T-helper 17 cell (primary cell): ENCODE results near the gene QSOX1. TPM values are rescaled to one million over a fixed set of nuclear protein-coding genes. Genes with fewer than 3 reads are reported as not detected.

Experiments used
- ATAC-seq: fragments of 150-1000 bp; cut with Tn5 transposase; 2 replicates; pipeline ENCODE4 v1.10.0; 2021; ENCODE audit warnings: mild to moderate bottlenecking, moderate library complexity
- DNase-seq, 3 donors: peaks; one replicate each; pipeline versions ENCODE4 v3.0.0 to v3.0.0-alpha.2; 2020 to 2021
- H3K9me3 ChIP-seq: one replicate; pipeline ENCODE4 v1.7.0; 2013; ENCODE audit warnings: low read length, mild to moderate bottlenecking; ENCODE audit not compliant: control insufficient read depth, poor library complexity, severe bottlenecking
- H3K27ac Mint-ChIP-seq: one replicate; pipeline ENCODE4 v1.8.0; 2022; ENCODE audit warnings: mild to moderate bottlenecking, moderate library complexity, mixed read lengths
- H3K27me3 Mint-ChIP-seq: one replicate; pipeline ENCODE4 v1.8.0; 2022; ENCODE audit warnings: mixed read lengths
- H3K36me3 Mint-ChIP-seq: one replicate; pipeline ENCODE4 v1.8.0; 2022; ENCODE audit warnings: low read depth, mixed read lengths
- H3K4me1 Mint-ChIP-seq: one replicate; pipeline ENCODE4 v1.8.0; 2022; ENCODE audit warnings: mild to moderate bottlenecking, mixed read lengths
- H3K4me3 Mint-ChIP-seq: one replicate; pipeline ENCODE4 v1.8.0; 2022; ENCODE audit warnings: mild to moderate bottlenecking, moderate library complexity, mixed read lengths
- total RNA-seq, 4 donors: library from RNA in 2 of 4; stranded (reverse) in 2 of 4; gene quantifications; one replicate each; pipeline ENCODE4 v1.2.3 and lab custom pipeline; 2022 to 2026

QSOX1 gene
- total RNA-seq, 2 donors from 2014 or later, result 22.0 to 25.0 TPM

DNA sequence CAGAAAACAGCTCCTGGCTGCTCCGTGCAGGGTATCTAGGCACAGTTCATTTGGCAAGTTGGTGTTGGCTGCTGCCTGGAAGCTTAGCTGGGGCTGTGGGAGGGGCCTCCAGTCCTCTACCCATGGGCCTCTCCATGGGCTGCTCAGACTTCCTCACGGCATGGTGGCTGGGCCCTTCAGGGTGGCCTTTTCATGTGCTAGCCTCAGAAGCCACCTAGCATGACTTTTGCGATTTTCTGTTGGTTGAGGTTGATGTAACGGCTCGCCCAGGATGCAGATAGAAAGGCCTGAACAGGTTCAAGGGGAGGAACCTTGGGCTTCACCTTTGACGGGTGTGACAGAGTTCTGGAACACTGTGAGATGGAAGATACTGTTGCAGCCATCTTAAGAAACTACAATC, 49.6 kb downstream of the QSOX1 start:
- H3K4me3 Mint-ChIP-seq, result no peak overlapping the region
- no peaks in the 10 kb centered on the region for H3K4me1 Mint-ChIP-seq
- no peak for ATAC-seq
- H3K27me3 Mint-ChIP-seq, result no peaks in the 10 kb centered on the region
- no peaks in the 10 kb centered on the region for H3K36me3 Mint-ChIP-seq
- DNase-seq, result no peak
- no peak overlapping the region for H3K27ac Mint-ChIP-seq
- H3K9me3 ChIP-seq, result no peaks in the 10 kb centered on the region

DNA sequence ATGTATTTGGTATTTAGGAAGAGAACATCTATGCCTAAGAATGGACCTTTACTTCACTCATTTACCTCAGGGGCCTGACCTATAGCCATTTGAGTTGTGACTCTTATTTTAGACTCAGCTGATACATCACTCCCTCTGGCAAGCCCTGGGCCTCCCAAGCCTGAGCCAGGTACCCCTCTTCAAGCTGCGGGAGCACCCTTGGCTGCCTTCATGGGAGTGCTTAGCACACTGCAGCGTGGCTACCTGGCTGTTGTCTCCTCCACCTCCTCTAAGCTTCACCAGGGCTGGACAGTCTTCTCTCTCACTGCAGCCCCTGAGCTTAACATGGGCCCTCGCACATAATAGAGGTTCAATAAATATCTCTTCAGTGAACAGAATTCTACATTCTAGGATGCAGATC, 51.9 kb downstream of the QSOX1 start:
- Mint-ChIP-seq H3K4me1 (no peaks in the 10 kb centered on the region), H3K27ac (no peak overlapping the region), H3K36me3 (no peaks in the 10 kb centered on the region), H3K27me3 (peaks cover 2% of the 10 kb centered on the region), H3K4me3 (no peak overlapping the region)
- no peaks in the 10 kb centered on the region for H3K9me3 ChIP-seq
- DNase-seq (no peak), ATAC-seq (no peak)

DNA sequence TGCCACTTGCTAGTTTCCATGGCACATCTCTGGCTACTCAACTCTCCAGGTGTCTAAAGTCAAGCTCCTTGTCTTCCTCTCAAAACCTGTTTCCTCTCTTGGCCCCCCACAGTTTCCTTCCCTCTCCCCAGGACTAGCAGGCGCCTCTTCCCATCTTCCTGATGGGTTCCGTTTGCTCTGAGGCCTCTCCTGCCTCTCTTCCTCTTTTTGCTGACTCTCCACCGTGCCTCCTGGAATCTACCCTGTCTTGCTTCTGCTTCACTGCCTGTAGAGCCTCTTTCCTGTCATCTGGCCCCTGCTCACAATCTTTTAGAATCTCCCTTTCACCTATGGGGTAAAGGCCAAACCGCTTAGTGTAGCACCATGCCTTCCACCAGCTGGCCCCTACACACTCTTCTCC, 53.6 kb downstream of the QSOX1 start:
- Mint-ChIP-seq H3K36me3 (no peaks in the 10 kb centered on the region), H3K27me3 (peaks cover 7% of the 10 kb centered on the region), H3K4me3 (no peak overlapping the region), H3K4me1 (peaks cover 1% of the 10 kb centered on the region), H3K27ac (no peak overlapping the region)
- ATAC-seq (no peak), DNase-seq (no peak)
- H3K9me3 ChIP-seq, result no peaks in the 10 kb centered on the region

DNA sequence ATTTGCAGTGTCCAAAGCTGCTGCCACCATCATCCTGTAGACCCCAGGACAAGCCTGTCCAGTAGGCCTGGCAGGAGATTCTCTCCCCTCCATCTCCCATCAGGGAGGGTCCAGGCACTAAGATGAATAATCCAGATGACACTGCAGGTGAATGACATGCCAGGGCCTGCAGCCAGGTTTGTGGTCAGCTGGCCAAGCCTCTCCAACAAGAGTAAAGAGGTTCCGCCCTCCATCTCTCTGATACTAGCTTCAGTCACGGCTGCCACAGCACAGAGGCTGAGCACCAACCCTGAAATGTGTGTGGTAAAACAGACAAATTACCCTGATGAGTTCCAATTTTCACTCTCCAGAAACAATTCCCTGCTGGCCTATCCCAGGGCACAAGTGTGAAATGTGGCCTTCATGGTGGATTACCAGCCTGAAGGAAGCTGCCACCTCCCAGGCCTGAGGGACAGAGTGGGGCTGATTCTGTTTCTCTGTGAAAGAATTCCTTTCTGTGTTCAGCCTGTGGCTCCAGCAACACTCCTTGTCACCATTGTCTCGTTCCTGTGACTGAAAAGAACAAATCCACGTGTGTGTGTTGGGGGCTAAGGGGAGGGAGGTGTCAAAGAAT, 55.4 kb downstream of the QSOX1 start:
- H3K9me3 ChIP-seq, result no peaks in the 10 kb centered on the region
- no peak for ATAC-seq
- peaks cover 9% of the 10 kb centered on the region for H3K4me1 Mint-ChIP-seq
- no peak overlapping the region for H3K27ac Mint-ChIP-seq
- no peaks in the 10 kb centered on the region for H3K36me3 Mint-ChIP-seq
- no peak for DNase-seq
- peaks cover 7% of the 10 kb centered on the region for H3K27me3 Mint-ChIP-seq
- no peak overlapping the region for H3K4me3 Mint-ChIP-seq

DNA sequence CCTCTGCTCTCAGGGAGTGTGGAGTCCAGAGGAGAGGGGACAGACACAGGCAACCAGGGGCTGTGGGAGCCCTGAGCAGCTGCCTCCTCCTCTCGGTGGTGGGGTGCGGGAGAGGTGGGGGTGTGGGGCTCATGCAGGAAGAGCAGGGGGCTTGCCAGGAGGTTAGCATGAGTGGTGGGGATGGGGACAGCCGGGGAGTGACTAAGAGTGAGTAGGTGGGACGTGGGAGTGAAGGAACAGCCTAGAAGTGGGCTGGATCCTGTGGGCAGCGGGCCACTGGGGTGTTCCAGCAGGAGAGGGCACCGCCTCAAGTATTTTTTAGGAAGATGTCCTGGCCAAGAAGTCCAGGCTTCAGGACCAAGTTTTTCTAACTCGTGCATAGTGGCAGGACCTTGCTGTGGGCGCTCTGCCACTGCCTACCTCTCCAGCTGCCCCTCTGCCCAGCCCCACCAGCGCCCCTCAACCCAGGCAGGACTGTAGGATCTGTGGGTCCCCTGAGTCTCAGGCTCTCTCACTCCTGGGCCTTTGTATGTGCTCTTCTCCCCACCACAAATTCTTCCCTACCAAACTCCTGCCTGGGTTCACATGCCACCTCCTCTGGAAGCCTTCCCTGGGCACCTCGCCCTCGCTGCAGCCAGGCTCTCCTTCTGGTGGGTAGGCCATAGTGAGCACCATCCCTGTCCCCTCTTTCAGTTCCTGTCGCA, 56.6 kb downstream of the QSOX1 start:
- ATAC-seq, result no peak
- Mint-ChIP-seq H3K36me3 (no peaks in the 10 kb centered on the region), H3K27ac (no peak overlapping the region), H3K4me1 (peaks cover 9% of the 10 kb centered on the region), H3K27me3 (peaks cover 7% of the 10 kb centered on the region), H3K4me3 (no peak overlapping the region)
- no peaks in the 10 kb centered on the region for H3K9me3 ChIP-seq
- no peak for DNase-seq

DNA sequence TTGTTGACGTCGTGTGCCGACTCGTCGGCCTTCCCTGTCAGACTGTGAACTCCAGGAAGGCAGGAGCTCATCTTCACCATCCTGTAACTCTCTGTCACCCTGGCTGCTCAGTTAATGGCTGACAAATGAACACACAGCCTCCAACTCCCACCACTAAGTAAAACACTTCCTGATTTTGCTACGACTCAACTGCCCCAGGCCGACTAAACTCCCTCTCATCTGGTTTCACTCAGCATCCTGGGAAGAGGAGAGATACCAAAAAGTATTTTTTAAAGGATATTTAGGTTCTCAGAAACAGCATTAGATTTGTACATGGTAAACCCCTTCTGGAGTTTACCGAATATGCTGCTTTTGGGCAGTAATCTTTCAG, 57.2 kb downstream of the QSOX1 start:
- H3K27me3 Mint-ChIP-seq, result peaks cover 7% of the 10 kb centered on the region
- H3K4me1 Mint-ChIP-seq, result peaks cover 9% of the 10 kb centered on the region
- H3K27ac Mint-ChIP-seq, result no peak overlapping the region
- no peaks in the 10 kb centered on the region for H3K9me3 ChIP-seq
- H3K36me3 Mint-ChIP-seq, result no peaks in the 10 kb centered on the region
- no peak for DNase-seq
- no peak for ATAC-seq
- H3K4me3 Mint-ChIP-seq, result no peak overlapping the region

DNA sequence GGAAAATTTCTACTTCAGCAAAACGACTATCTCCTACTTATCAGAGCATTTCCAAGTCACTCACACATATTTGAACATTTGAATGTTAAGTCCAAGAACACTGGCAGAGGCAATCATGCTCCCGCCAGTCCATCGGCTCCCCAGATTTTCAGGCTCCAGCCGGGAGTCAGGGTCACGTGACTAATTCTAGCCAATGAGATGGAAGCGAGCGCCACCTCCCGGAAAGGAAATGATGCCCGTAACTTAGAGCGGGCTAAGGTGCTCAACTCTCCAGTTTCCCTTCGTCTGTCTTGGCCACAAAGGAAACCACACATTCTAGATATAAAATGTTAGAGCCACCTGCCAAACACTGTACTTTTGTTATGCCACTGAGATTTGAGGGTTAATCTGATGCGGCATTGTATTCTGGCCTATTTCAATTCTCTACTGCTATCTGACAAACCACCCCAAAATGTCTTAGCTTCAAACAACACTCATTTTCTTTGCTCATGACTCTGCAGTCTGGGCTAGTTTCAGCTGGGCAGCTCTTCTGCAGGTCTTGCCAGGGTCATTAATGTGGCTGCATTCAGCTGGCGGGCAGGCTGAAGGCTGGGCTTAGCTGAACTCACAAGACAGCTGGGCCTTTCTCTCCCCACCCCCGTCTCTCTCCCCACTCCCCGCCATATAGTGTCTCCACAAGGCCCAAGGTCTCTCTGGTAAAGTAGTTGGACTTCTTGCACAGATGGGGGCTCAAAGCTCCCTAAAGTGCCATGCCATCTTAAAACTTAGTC, 58.9 kb downstream of the QSOX1 start:
- peak; percentile 78 for ATAC-seq
- no peaks in the 10 kb centered on the region for H3K36me3 Mint-ChIP-seq
- H3K9me3 ChIP-seq, result no peaks in the 10 kb centered on the region
- H3K27me3 Mint-ChIP-seq, result peaks cover 7% of the 10 kb centered on the region
- peak in 1 of 3 donors; percentile 31 for DNase-seq
- H3K4me3 Mint-ChIP-seq, result peak overlapping the region; percentile 47
- H3K4me1 Mint-ChIP-seq, result peaks cover 9% of the 10 kb centered on the region
- H3K27ac Mint-ChIP-seq, result peak overlapping the region; percentile 29

DNA sequence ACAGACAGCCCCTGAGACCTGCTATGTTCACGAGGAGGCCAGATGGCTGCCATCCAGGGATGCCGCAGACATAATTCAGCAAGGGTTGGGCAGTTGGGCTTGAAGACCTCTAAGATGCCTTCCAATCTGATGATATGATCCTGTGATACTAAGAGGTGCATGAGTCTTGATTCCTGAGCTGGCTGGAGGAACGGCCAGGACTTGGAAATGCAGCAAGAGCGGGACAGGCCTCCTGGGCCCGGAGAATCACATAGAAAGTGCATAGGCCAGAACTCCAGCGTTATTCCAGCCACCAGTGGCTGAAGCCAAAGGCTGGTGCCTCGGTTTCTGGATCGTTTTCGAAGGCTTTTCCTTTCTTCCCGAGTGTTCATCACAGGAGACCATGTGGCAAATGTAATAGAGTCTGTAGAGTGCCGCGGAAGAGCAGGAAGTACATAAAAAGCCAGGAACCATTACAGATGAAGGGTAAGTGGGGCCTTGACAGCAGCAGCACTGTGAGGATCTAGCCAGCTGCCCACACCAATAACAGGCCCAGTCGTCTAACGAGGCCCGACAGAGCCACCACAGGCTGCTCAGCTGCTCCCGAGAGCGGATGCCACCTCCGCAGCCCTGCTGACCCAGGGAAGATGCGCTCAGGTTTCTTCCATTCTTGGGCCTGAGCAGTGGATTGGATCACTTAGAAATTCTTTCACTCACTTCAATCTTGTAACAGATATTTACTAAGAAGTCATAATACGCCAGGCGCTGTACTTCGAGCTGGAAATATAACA, 61.4 kb downstream of the QSOX1 start:
- H3K9me3 ChIP-seq, result no peaks in the 10 kb centered on the region
- DNase-seq, result no peak
- Mint-ChIP-seq H3K27me3 (peaks cover 13% of the 10 kb centered on the region), H3K4me3 (no peak overlapping the region), H3K36me3 (no peaks in the 10 kb centered on the region), H3K27ac (no peak overlapping the region), H3K4me1 (peaks cover 9% of the 10 kb centered on the region)
- ATAC-seq, result no peak

DNA sequence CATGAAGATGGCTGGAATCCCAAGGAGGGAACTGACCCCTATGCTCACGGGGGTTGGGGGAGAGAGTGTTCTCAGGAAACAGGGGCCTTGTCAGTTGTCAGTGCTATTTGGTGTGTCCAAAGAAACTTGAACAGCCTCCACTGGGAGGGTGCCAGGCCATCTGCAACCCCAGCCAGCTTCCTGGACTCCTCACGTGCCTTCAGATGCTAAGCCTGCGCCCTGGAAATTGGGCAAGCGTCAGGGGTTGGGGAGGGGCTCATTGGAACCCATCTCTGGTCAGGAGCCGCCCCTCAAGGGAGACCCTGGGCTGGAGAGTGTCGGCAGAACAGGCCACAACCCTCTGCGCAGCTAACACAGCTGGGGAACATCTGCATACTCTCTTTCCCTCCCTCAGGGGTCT, 62.3 kb downstream of the QSOX1 start:
- Mint-ChIP-seq H3K4me3 (no peak overlapping the region), H3K36me3 (no peaks in the 10 kb centered on the region), H3K27me3 (peaks cover 13% of the 10 kb centered on the region), H3K27ac (no peak overlapping the region), H3K4me1 (peaks cover 9% of the 10 kb centered on the region)
- H3K9me3 ChIP-seq, result no peaks in the 10 kb centered on the region
- ATAC-seq (no peak), DNase-seq (no peak)

DNA sequence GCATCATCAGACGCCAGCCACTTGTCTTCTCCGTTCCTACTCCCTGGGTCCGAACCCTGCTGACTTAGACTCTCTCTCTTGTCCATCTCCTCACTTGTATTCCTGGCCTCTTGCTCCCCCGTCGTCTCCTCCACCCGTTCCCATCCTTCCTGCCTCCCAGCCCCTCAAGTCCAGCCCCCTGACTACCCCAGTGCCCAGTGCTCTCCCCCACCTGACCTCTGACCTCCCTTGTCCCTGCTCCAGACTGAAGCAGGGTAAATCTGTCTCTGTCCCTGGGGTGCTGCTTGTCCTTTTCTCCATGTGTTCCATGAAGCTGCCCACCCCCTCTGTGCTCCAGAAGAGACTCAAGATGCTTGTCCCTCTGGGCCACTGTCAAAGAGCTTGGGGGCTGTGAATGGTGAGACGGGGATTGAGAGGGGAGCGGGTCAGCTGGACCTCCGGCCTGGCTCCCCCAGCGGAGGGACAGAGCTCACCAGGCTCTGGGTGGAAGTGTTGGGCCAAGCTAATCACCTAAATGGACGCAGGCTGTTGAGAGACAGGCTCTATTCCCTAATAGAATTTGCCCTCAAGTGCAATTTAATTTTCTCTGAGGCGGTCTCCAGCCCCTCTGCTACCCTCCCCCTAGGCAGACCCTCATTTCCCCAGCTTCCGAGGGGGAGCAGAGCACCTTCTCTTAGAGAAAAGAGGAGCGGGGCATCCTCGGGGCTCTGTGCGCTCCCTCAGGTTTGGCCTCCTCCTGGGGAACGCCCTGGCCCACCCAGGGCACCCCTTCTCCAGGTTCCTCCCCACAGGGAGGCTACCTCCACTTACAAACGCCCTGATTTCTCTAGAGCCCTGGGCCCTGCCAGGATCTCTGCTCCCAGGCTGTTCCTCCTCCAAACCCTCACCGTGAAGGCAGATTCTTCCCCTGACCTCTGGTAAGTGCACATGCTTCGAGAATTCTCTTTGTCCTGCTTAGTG, 64.4 kb downstream of the QSOX1 start:
- ATAC-seq (no peak), DNase-seq (no peak)
- Mint-ChIP-seq H3K4me3 (no peak overlapping the region), H3K36me3 (no peaks in the 10 kb centered on the region), H3K27me3 (peaks cover 33% of the 10 kb centered on the region), H3K4me1 (no peaks in the 10 kb centered on the region), H3K27ac (no peak overlapping the region)
- no peaks in the 10 kb centered on the region for H3K9me3 ChIP-seq

DNA sequence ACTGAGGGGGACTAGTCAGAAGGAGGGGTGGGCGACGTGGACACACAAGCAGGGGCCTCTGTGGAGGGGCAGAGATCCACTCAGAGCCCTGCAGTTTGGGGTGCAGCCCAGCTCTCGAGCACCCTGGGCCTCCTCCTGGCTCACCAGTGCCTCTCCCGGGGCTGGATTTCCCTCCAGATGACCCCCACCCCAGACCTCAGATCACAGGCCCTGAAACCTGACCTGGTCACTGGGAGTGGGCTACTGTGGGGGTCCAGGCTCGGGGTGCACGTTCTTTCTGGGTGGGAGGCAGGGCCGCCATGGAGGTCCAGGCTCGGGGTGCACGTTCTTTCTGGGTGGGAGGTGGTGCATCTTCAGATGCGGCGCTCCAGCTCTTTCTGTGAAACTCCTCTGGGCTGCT, 65.1 kb downstream of the QSOX1 start:
- DNase-seq (no peak), ATAC-seq (no peak)
- no peak overlapping the region for H3K4me3 Mint-ChIP-seq
- peaks cover 3% of the 10 kb centered on the region for H3K36me3 Mint-ChIP-seq
- H3K4me1 Mint-ChIP-seq, result no peaks in the 10 kb centered on the region
- H3K9me3 ChIP-seq, result no peaks in the 10 kb centered on the region
- peaks cover 39% of the 10 kb centered on the region for H3K27me3 Mint-ChIP-seq
- no peak overlapping the region for H3K27ac Mint-ChIP-seq

DNA sequence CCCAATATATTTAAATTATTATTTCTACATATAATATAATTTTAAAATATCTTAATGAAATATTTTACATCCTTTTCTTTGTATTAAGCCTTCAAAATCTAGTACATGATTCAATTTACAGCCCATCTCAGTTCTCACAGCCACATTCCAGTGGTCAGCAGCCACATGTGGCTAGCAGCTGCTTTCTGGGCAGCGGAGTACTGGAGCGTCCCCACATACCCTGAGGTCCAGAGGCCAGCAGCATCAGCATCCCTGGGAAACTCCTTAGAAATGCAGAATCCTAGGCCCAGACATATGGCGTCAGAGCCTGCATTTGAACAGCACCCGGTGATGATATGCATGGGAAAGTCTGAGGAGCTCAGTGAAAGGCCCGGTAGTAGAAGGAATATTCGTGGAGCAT, 66.8 kb downstream of the QSOX1 start:
- Mint-ChIP-seq H3K27me3 (peaks cover 48% of the 10 kb centered on the region), H3K4me1 (no peaks in the 10 kb centered on the region), H3K36me3 (peaks cover 5% of the 10 kb centered on the region), H3K27ac (no peak overlapping the region), H3K4me3 (no peak overlapping the region)
- no peak for ATAC-seq
- DNase-seq, result no peak
- H3K9me3 ChIP-seq, result no peaks in the 10 kb centered on the region
